ENCODE results near the gene PIK3C2B. TPM values are rescaled to one million over a fixed set of nuclear protein-coding genes. Genes with fewer than 3 reads are reported as not detected.
"Not testable (repeated sequence)": the region's sequence is repeated elsewhere in the genome, so short reads cannot be mapped to it uniquely, and the experiment has no call there.

Gene PIK3C2B
- polyA plus RNA-seq, 6 donors from 2014 or later, result 8.5 to 16.9 (median 10.6) TPM; not detected in 1

DNA sequence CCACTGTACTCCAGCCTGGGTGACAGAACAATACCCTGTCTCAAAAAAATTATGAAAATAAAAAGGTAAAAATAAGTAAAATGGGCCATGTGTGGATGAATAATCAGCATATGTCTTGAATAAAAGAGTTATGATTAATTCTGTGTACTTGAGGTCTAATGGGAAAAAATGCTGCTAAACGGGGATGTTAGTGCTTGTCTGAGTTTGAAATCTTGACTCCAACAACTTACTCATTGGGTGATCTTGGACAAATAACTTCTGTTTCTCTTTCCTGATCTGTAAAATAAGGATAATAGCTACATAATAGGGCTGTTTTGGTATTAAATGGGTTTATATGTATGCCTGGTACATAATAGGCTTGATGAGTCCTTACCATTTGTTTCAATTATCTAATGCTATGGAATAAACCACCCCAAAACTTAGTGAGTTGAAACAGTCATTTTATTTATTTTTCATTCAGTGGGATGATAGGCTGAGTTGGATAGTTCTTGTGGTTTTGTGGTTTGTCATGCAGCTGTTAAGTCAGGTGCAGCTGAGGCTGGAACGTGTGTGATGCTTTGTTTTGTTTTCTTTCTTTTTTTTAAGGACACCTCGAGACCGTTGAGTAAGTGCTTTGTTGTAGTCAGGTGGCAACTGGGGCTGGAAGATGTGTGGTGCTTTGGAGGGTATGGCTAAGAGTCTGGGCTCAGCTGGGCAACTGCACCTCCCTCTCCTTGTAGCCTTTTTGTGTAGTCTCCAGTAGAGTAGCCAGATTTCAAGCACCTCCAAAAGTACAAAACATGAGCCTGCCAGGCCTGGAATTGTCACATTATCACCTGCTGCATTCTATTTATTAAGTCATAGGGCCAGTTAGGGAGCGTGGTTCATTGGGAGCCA, 26.5 kb upstream of the PIK3C2B start:
- peaks cover 0 to 20% (median 10%) of the 10 kb centered on the region in 7 donors for H3K9me3 Mint-ChIP-seq
- H3K27ac Mint-ChIP-seq, result peak overlapping the region in 4 of 6 donors; percentile 97 to 99 (median 98)
- ATAC-seq (ENCODE audit: low read depth in 2 of 2) (peak; percentile 72), DNase-seq (peak; percentile 88)
- no peaks in the 10 kb centered on the region for H3K27me3 Mint-ChIP-seq
- peaks cover 22 to 25% of the 10 kb centered on the region in 2 donors for H3K36me3 Mint-ChIP-seq
- peaks cover 50 to 82% (median 71%) of the 10 kb centered on the region in 3 donors for H3K4me1 Mint-ChIP-seq
- H3K4me3 Mint-ChIP-seq, result peak overlapping the region in 4 of 8 donors; percentile 70 to 87 (median 84)

DNA sequence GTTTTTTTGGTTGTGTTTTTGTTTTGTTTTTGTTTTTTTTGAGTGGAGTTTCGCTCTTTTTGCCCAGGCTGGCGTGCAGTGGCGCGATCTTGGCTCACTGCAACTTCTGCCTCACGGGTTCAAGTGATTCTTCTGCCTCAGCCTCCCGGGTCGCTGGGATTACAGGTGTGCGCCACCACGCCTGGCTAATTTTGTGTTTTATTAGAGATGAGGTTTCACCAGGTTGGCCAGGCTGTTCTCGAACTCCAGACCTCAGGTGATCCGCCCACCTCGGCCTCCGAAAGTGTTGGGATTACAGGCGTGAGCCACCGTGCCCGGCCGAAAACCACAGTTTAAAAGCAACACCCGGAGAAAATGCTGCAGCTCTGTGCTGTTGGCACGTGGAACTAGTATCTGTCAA, 22.8 kb upstream of the PIK3C2B start:
- H3K4me3 Mint-ChIP-seq; H3K27ac Mint-ChIP-seq; H3K27me3 Mint-ChIP-seq; ATAC-seq (ENCODE audit: low read depth in 2 of 2); H3K9me3 Mint-ChIP-seq; DNase-seq: not testable (repeated sequence)
- Mint-ChIP-seq H3K4me1 (peaks cover 42 to 81% (median 66%) of the 10 kb centered on the region in 3 donors), H3K36me3 (peaks cover 11 to 13% of the 10 kb centered on the region in 2 donors)

DNA sequence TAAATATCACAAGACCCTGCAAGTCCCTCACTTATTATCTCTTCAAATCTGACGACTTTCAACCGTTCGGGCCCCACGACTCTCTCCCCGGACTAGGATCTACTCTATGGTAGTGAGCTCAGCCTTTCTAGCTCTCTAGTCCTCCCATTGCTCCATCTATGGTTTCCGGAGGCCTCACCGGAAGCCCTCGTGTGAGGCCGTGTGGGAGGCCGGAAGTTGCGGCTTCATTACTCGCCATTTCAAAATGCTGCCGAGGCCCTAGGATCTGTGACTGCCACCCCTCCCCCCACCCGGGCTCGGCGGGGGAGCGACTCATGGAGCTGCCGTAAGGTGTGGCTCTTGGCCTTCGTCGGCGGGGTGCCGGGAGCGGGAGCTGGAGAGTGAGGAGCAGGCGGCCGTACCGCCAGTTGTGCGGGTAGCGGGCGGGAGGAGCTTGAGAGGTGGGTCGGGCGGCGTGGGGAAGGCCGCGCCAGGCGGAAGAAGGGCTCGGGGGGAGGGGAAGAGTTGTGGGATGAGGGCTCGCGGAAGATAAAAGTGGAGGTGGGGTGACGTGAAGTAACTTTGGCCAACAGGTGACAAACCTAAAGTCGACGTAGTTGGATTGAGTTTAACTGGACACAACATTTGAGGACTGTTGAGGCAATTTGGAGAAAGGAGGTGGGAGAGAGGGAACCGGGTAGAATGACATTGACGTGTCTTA, 21.7 kb upstream of the PIK3C2B start, which contains the start of gene MDM4:
Gene MDM4, plus strand, starts transcription at position 227 of the 700 bp plus-strand sequence. CDS start 9,113 bp downstream, outside the sequence.
- DNase-seq, result peak; percentile 94
- Mint-ChIP-seq H3K9me3 (peaks cover 0 to 2% (median 0%) of the 10 kb centered on the region in 7 donors), H3K36me3 (peaks cover 11% of the 10 kb centered on the region in 2 donors), H3K4me3 (peak within 1 kb of the TSS in 2 of 8 donors; percentile 5 to 63), H3K27ac (peak within 1 kb of the TSS in 2 of 6 donors; percentile 78 to 95), H3K4me1 (peaks cover 34 to 82% (median 58%) of the 10 kb centered on the region in 3 donors), H3K27me3 (no peaks in the 10 kb centered on the region)
- peak; percentile 69 to 70 for ATAC-seq (ENCODE audit: low read depth in 2 of 2)

DNA sequence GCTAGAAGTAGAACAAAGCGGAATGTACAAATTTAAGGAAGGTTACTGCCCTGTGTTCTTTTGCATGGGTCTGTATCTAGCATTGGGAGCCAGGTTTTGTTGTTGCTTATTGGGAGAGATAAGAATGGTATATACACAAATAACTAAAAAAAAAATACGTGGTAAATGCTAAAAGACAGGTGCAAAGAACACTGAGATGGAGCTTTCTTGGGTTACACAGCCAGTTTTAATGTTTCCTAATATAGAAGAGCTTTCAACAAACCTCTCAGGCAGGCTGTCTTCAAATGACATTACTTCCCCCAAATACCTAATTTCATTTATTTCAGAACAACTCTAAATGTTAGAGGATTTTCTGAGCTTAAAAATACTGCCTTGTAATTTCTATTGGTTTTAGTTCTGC, 20.2 kb upstream of the PIK3C2B start:
- peaks cover 11% of the 10 kb centered on the region in 2 donors for H3K36me3 Mint-ChIP-seq
- H3K9me3 Mint-ChIP-seq, result peaks cover 0 to 4% (median 0%) of the 10 kb centered on the region in 7 donors
- H3K4me3 Mint-ChIP-seq, result peak overlapping the region in 4 of 8 donors; percentile 63 to 83 (median 70)
- ATAC-seq (ENCODE audit: low read depth in 2 of 2) (no peak), DNase-seq (no peak)
- H3K27ac Mint-ChIP-seq, result peak overlapping the region in 3 of 6 donors; percentile 75 to 95 (median 78)
- H3K4me1 Mint-ChIP-seq, result peaks cover 26 to 82% (median 51%) of the 10 kb centered on the region in 3 donors
- no peaks in the 10 kb centered on the region for H3K27me3 Mint-ChIP-seq

DNA sequence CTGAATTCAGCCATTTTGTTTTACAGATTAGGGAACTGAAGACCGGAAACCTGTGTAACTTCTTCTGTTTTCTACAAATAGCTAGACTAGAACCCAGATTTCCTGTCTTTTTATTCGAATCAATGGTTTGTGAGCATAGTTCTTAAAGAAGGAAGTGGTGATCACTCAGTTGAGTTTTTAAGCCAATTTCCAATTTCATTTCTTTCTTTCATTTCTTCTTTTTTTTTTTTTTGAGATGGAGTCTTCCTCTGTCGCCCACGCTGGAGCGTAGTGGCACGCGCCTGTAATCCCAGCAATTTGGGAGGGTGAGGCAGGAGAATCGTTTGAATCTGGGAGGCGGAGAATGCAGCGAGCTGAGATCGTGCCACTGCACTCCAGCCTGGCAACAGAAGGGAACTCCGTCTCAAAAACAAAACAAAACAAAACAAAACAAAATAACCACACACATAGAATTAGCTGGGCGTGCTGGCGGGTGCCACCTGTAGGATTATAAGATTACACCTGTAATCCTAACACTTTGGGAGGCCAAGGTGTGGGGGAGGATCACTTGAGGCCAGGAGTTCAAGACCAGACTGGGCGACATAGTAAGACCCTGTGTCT, 18.6 kb upstream of the PIK3C2B start:
- DNase-seq (peak; percentile 86), ATAC-seq (ENCODE audit: low read depth in 2 of 2) (peak; percentile 61 to 62)
- peak overlapping the region in 5 of 6 donors; percentile 99 to 100 (median 99) for H3K27ac Mint-ChIP-seq
- H3K27me3 Mint-ChIP-seq, result no peaks in the 10 kb centered on the region
- peaks cover 0 to 4% (median 0%) of the 10 kb centered on the region in 7 donors for H3K9me3 Mint-ChIP-seq
- H3K4me1 Mint-ChIP-seq, result peaks cover 19 to 80% (median 43%) of the 10 kb centered on the region in 3 donors
- H3K4me3 Mint-ChIP-seq, result peak overlapping the region in 7 of 8 donors; percentile 86 to 96 (median 91)
- peaks cover 1 to 4% of the 10 kb centered on the region in 2 donors for H3K36me3 Mint-ChIP-seq

DNA sequence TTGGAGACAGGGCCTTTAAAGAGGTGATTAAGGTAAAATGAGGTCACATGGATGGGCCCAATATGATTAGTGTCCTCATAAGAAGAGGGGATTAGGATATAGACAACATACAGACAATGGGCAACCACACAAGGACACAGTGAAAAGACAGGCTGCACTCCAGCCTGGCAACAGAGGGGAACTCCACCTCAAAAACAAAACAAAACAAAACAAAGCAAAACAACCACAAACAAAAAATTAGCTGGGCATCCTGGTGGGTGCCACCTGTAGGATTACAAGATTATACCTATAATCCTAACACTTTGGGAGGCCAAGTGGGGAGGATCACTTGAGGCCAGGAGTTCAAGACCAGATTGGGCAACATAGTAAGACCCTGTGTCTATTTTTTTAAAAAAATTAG, 16.8 kb upstream of the PIK3C2B start:
- Mint-ChIP-seq H3K4me3 (peak overlapping the region in 7 of 8 donors; percentile 16 to 81 (median 62)), H3K9me3 (peaks cover 0 to 8% (median 0%) of the 10 kb centered on the region in 7 donors), H3K27ac (peak overlapping the region in 5 of 6 donors; percentile 83 to 100 (median 95)), H3K4me1 (peaks cover 32 to 79% (median 52%) of the 10 kb centered on the region in 3 donors), H3K36me3 (peaks cover 3% of the 10 kb centered on the region in 2 donors), H3K27me3 (peaks cover 0 to 8% (median 3%) of the 10 kb centered on the region in 3 donors)
- ATAC-seq (ENCODE audit: low read depth in 2 of 2) (no peak), DNase-seq (no peak)

DNA sequence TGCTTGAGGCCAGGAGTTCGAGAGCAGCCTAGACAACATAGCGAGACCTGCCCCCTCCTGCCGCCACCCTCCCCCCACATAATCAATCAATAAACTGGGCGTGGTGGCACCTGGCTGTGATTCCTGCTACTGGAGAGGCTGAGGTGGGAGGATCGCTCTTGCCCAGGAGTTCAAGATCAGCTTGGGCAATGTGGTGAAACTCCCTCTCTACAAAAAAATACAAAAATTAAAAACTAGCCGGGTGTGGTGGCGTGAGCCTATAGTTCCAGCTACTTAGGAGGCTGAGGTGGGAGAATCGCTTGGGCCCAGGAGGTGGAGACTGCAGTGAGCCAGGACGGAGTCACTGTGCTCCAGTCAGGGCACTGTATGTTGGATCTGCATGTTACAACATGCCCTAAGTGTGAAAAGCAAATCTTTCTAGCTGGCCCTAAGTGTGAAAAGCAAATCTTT, 14.6 kb upstream of the PIK3C2B start:
- ATAC-seq (ENCODE audit: low read depth in 2 of 2) (no peak), DNase-seq (no peak)
- H3K27ac Mint-ChIP-seq, result peak overlapping the region in 3 of 6 donors; percentile 30 to 81 (median 72)
- peak overlapping the region in 5 of 8 donors; percentile 45 to 95 (median 64) for H3K4me3 Mint-ChIP-seq
- peaks cover 41 to 81% (median 54%) of the 10 kb centered on the region in 3 donors for H3K4me1 Mint-ChIP-seq
- peaks cover 6 to 8% of the 10 kb centered on the region in 2 donors for H3K36me3 Mint-ChIP-seq
- H3K9me3 Mint-ChIP-seq, result peaks cover 0 to 11% (median 2%) of the 10 kb centered on the region in 7 donors
- peaks cover 0 to 10% (median 6%) of the 10 kb centered on the region in 3 donors for H3K27me3 Mint-ChIP-seq

DNA sequence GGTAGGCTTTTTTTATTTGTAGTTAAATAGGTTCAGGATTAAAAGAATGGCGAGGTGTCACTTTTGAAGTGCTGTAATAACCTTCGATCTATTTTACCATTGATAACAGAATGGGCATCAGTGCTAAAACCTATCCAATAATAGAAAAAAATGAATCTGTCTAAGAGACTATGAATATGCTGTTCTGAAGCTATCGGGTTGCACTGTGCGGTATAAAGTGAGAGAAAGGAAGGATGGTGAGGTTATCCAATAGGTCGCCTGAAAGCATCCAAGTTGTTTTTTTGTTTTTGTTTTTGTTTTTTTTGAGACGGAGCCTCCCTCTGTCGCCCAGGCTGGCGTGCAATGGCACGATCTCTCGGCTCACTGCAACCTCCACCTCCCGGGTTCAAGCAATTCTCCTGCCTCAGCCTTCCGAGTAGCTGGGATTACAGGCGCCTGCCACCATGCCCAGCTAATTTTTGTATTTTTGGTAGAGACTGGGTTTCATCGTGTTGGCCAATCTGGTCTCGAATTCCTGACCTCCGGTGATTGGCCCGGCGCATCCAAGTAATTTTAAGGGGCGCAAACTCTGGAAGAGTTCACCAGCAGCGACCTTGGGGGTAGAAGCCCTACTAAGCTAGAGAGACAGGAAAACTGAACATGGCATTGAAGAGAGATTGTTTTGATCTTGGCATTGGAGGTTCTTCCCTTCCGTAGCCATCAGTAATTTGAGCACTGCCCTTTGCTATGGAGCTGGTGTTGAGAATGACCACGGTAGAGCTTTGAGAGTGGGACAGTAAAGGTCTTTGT, 12.9 kb upstream of the PIK3C2B start:
- peak; percentile 4 to 16 for ATAC-seq (ENCODE audit: low read depth in 2 of 2)
- peaks cover 0 to 11% (median 2%) of the 10 kb centered on the region in 7 donors for H3K9me3 Mint-ChIP-seq
- DNase-seq, result no peak
- H3K36me3 Mint-ChIP-seq, result peaks cover 6 to 8% of the 10 kb centered on the region in 2 donors
- H3K4me3 Mint-ChIP-seq, result peak overlapping the region; percentile 90 to 97 (median 94)
- H3K27ac Mint-ChIP-seq, result peak overlapping the region in 5 of 6 donors; percentile 96 to 100 (median 99)
- peaks cover 42 to 80% (median 61%) of the 10 kb centered on the region in 3 donors for H3K4me1 Mint-ChIP-seq
- peaks cover 0 to 10% (median 6%) of the 10 kb centered on the region in 3 donors for H3K27me3 Mint-ChIP-seq

DNA sequence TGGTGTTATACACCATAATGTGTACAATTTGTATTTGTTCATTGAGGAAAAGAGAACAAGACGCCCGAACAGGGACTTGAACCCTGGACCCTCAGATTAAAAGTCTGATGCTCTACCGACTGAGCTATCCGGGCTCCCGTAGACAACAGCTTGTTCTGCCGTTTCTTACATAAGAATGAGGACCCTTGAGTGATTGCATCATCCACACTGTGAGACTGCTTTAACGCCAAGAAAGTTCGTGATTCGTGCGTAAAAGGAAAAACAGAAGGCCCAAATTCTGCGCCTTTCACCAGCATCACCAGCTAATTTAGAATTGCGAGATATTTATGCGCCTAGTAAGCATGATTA, 12.3 kb upstream of the PIK3C2B start:
- H3K36me3 Mint-ChIP-seq, result peaks cover 6 to 8% of the 10 kb centered on the region in 2 donors
- peak; percentile 75 to 76 for ATAC-seq (ENCODE audit: low read depth in 2 of 2)
- H3K27ac Mint-ChIP-seq, result peak overlapping the region in 5 of 6 donors; percentile 96 to 100 (median 99)
- peak; percentile 91 for DNase-seq
- peak overlapping the region; percentile 90 to 97 (median 94) for H3K4me3 Mint-ChIP-seq
- peaks cover 0 to 11% (median 2%) of the 10 kb centered on the region in 7 donors for H3K9me3 Mint-ChIP-seq
- peaks cover 0 to 10% (median 6%) of the 10 kb centered on the region in 3 donors for H3K27me3 Mint-ChIP-seq
- H3K4me1 Mint-ChIP-seq, result peaks cover 42 to 77% (median 65%) of the 10 kb centered on the region in 3 donors

DNA sequence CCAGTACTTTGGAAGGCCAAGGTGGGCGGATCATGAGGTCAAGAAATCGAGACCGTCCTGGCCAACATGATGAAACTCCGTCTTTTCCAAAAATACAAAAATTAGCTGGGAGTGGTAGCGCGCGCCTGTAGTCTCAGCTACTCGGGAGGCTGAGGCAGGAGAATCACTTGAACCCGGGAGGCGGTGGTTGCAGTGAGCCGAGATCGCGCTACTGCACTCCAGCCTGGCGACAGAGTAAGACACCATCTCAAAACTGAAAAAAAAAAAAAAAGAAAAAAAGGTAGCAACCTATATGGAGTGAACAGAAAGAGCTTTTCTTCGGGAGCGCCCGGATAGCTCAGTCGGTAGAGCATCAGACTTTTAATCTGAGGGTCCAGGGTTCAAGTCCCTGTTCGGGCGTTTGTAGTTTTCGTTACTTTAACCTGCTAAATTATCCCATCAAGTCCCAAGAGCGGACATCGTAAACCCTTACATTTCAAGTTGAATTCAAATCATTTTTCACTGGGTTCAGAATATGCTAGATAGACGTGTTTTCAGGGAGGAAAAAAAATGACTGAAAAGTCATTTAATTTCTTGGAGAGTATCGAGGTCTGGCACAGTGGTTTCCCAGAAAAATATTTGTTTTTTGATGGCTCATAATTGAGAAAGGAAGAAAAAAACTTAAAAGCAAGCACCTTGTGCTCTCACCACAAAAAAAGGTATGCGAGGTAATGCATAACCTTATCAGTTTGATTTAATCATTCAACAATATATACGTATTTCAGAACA, 11.8 kb upstream of the PIK3C2B start:
- DNase-seq (peak; percentile 79), ATAC-seq (ENCODE audit: low read depth in 2 of 2) (peak; percentile 61 to 63)
- Mint-ChIP-seq H3K4me1 (peaks cover 44 to 77% (median 68%) of the 10 kb centered on the region in 3 donors), H3K36me3 (peaks cover 6 to 8% of the 10 kb centered on the region in 2 donors), H3K9me3 (peaks cover 0 to 11% (median 2%) of the 10 kb centered on the region in 7 donors), H3K27ac (peak overlapping the region in 5 of 6 donors; percentile 96 to 100 (median 99)), H3K27me3 (peaks cover 0 to 10% (median 6%) of the 10 kb centered on the region in 3 donors), H3K4me3 (peak overlapping the region; percentile 90 to 97 (median 94))

DNA sequence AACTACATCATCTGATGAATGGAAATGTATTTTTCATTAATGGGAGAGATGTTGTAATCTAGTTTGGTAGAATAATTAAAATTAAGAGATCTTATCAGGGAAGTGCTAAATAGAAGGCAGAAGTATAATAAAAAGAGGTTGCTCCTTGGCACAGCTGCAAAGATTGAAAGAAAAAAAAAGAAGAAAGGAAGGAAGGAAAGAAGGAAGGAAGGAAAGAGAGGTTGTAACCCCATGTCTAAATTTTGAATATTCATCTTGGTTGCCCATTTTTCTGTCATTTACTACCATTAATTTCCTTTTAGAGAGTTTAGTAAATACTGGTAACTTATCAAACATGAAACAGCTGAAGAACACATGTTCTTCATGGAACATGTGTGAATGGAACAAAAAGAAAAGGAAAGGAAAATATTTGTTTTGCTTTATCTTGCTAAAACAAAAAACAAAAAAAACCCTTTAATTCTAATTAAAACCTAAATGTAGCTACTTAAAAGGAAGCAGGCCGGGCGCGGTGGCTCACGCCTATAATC, 11.1 kb upstream of the PIK3C2B start:
- H3K36me3 Mint-ChIP-seq, result peaks cover 6 to 8% of the 10 kb centered on the region in 2 donors
- peaks cover 0 to 10% (median 6%) of the 10 kb centered on the region in 3 donors for H3K27me3 Mint-ChIP-seq
- no peak for ATAC-seq (ENCODE audit: low read depth in 2 of 2)
- H3K27ac Mint-ChIP-seq, result peak overlapping the region in 5 of 6 donors; percentile 96 to 100 (median 99)
- DNase-seq, result no peak
- peaks cover 0 to 11% (median 0%) of the 10 kb centered on the region in 7 donors for H3K9me3 Mint-ChIP-seq
- H3K4me1 Mint-ChIP-seq, result peaks cover 42 to 77% (median 65%) of the 10 kb centered on the region in 3 donors
- peak overlapping the region; percentile 90 to 97 (median 94) for H3K4me3 Mint-ChIP-seq

All from naive B cell (primary cell).